Liver (tissue), 3 donors: ENCODE data around the gene NOX3.

ENCODE experiments used
- EGR1 ChIP-seq, 2 donors: IDR thresholded peaks; 2 replicates each; pipeline ENCODE4 v1.6.1; 2016 to 2018; ENCODE audit warnings: antibody characterized with exemption in 2 of 2, low read depth in 2 of 2
- JUND ChIP-seq, 2 donors: IDR thresholded peaks; 2 replicates each; pipeline ENCODE4 v1.6.1; 2016; ENCODE audit warnings: antibody characterized with exemption in 2 of 2
- RXRA ChIP-seq, 2 donors: IDR thresholded peaks; 2 replicates each; pipeline ENCODE4 v1.6.1; 2017 to 2018; ENCODE audit warnings: antibody characterized with exemption in 2 of 2, mild to moderate bottlenecking in 1 of 2
- TF ChIP-seq, protein P1 (sequence below): fragments of 150-350 bp; IDR thresholded peaks from 2 replicates; pipeline ENCODE4 v1.5.1; 2017; ENCODE audit warnings: improper control_type of control experiment, low read depth, low read length; ENCODE audit not compliant: missing input control
- TF ChIP-seq, protein P2 (sequence below): IDR thresholded peaks from 2 replicates; pipeline ENCODE4 v1.6.1; 2016; ENCODE audit warnings: antibody characterized with exemption
- donor health status: healthy.
- donor health status: healthy.

DNA sequence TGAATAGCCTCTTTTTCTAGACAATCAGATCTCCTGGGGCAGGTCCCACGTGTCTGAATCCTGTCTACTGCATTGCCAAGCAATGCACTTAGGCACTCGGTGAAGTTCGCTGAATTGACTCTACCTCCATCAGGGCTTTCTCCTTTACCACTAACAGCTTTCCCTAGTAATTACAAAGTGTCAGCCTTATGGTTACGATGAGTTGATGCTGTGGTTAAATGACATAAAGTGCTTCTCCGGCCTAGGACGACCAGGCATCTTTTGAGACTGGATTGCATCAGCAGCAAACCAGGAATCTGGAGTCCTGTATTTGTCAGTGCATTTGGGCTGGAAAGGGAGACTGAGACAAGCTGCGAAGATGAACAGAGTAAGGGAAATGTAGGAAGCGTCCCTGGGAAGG is 21.5 kb downstream of the NOX3 start:
- TF ChIP-seq, protein P1, sequence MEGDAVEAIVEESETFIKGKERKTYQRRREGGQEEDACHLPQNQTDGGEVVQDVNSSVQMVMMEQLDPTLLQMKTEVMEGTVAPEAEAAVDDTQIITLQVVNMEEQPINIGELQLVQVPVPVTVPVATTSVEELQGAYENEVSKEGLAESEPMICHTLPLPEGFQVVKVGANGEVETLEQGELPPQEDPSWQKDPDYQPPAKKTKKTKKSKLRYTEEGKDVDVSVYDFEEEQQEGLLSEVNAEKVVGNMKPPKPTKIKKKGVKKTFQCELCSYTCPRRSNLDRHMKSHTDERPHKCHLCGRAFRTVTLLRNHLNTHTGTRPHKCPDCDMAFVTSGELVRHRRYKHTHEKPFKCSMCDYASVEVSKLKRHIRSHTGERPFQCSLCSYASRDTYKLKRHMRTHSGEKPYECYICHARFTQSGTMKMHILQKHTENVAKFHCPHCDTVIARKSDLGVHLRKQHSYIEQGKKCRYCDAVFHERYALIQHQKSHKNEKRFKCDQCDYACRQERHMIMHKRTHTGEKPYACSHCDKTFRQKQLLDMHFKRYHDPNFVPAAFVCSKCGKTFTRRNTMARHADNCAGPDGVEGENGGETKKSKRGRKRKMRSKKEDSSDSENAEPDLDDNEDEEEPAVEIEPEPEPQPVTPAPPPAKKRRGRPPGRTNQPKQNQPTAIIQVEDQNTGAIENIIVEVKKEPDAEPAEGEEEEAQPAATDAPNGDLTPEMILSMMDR = no peak
- TF ChIP-seq EGR1 (IDR thresholded peaks at IDR 0.05; ENCODE audit: low read depth in 2 of 2) (no peak), JUND (IDR thresholded peaks at IDR 0.05) (no peak), RXRA (IDR thresholded peaks at IDR 0.05) (no peak)
- TF ChIP-seq, protein P2, sequence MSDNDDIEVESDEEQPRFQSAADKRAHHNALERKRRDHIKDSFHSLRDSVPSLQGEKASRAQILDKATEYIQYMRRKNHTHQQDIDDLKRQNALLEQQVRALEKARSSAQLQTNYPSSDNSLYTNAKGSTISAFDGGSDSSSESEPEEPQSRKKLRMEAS = no peak
